Astrocyte (in vitro differentiated cells and primary cell): ENCODE results near the gene DNAJC16.

ENCODE experiments used
- EZH2 ChIP-seq: IDR thresholded peaks from 2 replicates; pipeline ENCODE4 v1.6.1; 2012; ENCODE audit warnings: mild to moderate bottlenecking, low read length, inconsistent platforms; ENCODE audit not compliant: insufficient read depth
- TF ChIP-seq, protein P1 (sequence below): IDR thresholded peaks from 2 replicates; pipeline ENCODE4 v1.5.1; 2011; ENCODE audit warnings: low read depth, mild to moderate bottlenecking, inconsistent platforms, low read length, moderate library complexity; ENCODE audit not compliant: insufficient read depth

DNA sequence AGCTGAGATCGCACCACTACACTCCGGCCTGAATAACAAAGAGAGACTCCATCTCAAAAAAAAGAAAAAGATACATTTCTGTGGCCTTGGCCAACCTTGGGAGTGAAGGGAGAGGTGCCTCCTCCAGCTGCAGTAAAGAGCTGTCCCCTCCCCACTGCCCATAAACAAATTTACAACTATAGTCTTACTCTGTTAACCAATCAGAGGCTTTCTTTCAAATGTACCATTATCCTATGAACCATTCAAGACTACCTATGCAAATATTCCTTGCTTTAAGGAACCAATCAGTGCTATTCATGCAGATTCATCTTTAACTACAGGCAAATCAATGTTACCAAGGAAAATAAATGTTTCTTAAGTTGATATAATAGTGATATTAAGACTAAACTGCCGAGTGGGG lies 49.7 kb upstream of the DNAJC16 start:
- TF ChIP-seq, protein P1, sequence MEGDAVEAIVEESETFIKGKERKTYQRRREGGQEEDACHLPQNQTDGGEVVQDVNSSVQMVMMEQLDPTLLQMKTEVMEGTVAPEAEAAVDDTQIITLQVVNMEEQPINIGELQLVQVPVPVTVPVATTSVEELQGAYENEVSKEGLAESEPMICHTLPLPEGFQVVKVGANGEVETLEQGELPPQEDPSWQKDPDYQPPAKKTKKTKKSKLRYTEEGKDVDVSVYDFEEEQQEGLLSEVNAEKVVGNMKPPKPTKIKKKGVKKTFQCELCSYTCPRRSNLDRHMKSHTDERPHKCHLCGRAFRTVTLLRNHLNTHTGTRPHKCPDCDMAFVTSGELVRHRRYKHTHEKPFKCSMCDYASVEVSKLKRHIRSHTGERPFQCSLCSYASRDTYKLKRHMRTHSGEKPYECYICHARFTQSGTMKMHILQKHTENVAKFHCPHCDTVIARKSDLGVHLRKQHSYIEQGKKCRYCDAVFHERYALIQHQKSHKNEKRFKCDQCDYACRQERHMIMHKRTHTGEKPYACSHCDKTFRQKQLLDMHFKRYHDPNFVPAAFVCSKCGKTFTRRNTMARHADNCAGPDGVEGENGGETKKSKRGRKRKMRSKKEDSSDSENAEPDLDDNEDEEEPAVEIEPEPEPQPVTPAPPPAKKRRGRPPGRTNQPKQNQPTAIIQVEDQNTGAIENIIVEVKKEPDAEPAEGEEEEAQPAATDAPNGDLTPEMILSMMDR = no peak
- no peak for TF ChIP-seq EZH2
